Retinal pigment epithelial cell (primary cell): ENCODE results near the gene ADAM12.

Experiments used
- DNase-seq: peaks from one replicate; pipeline ENCODE4 v3.0.0-alpha.2; 2010; ENCODE audit warnings: low read depth
- H3K4me3 ChIP-seq: 2 replicates; pipeline ENCODE4 v1.5.1; 2011; ENCODE audit warnings: mild to moderate bottlenecking, low read length, control low read depth, moderate library complexity
- TF ChIP-seq, protein P1 (sequence below): conservative IDR thresholded peaks from 2 replicates; pipeline ENCODE4 v1.5.1; 2011; ENCODE audit warnings: low read depth, low read length, control low read depth, inconsistent platforms

The ADAM12 gene

DNA sequence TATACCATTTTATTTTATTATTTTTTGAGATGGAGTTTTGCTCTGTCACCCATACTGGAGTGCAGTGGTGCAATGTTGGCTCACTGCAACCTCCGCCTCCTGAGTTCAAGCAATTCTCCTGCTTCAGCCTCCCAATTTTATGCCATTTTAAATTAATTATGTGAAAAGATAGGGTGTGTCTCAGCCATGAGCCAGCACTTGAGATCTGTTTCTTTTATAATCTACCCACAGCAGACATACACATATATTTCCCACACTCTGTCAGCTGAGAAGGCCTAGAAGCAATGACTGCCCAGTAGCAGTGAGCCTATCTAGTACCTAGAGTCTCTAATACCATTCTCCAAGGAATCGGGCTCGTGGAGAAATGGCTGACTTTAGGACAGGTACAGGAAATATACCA lies 70.5 kb downstream of the ADAM12 start:
- H3K4me3 ChIP-seq, result no peak overlapping the region
- DNase-seq, result no peak
- TF ChIP-seq, protein P1, sequence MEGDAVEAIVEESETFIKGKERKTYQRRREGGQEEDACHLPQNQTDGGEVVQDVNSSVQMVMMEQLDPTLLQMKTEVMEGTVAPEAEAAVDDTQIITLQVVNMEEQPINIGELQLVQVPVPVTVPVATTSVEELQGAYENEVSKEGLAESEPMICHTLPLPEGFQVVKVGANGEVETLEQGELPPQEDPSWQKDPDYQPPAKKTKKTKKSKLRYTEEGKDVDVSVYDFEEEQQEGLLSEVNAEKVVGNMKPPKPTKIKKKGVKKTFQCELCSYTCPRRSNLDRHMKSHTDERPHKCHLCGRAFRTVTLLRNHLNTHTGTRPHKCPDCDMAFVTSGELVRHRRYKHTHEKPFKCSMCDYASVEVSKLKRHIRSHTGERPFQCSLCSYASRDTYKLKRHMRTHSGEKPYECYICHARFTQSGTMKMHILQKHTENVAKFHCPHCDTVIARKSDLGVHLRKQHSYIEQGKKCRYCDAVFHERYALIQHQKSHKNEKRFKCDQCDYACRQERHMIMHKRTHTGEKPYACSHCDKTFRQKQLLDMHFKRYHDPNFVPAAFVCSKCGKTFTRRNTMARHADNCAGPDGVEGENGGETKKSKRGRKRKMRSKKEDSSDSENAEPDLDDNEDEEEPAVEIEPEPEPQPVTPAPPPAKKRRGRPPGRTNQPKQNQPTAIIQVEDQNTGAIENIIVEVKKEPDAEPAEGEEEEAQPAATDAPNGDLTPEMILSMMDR, result no peak

GRCh38 chr10:126315494-126316177 lies 72.6 kb downstream of the ADAM12 start:
- TF ChIP-seq, protein P1, result no peak
- peak; percentile 83 for DNase-seq
- no peak overlapping the region for H3K4me3 ChIP-seq

- H3K4me3 ChIP-seq, result no peak overlapping the region
- TF ChIP-seq, protein P1, result no peak
- DNase-seq, result no peak
Observed at GRCh38 chr10:126314863-126315493, 73.3 kb downstream of the ADAM12 start.

DNA sequence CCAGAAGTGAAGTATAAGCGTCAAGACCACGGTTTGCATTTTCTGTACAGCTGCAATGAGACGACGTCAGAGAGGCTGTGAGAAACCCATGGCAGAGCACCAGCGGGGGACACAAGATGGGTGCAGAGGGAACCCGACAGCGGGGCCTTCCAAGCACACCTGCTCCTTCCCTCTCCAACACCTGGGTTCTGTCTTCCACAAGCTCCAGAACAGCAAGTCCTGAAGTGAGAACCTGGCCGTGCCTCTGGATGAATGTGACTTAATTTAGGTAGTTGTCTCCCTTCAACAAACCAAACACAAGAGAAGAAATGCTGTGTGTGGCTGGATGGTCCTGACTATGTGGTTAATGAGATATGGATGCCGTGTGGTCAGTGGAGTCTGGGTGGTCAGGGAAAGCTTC lies 76.1 kb downstream of the ADAM12 start:
- TF ChIP-seq, protein P1, result no peak
- H3K4me3 ChIP-seq, result no peak overlapping the region
- no peak for DNase-seq

DNA sequence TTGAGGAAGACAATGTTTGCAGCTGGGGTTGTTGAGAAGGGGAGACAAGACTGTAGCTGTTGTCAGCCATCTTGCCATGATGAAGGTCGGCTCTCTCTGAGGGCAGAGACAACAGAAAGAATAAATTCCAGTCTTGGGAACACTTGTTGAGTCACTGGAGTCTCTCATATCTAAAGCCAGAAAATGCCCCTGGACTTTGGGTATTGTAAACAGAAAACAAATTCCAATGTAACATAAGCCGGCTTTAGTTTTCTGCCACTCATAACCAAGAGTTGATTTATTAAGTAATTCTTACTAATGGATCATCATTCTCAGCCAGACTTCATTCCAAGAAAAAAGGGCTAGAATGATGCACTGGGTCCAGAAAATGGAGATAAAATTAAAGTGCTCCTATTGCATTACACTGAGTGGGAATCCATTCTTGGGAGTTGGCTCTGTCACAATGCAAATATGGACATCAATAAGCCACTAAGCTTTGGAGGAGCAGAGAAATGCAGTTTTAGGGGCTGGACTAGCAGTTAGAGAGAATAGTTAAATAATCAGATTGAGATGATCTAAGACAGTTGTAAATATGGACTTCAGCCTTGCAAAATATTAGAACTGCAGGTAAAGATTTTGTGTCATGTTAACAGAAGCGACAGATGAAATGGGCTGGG lies 78.9 kb downstream of the ADAM12 start:
- H3K4me3 ChIP-seq, result no peak overlapping the region
- TF ChIP-seq, protein P1, result no peak
- DNase-seq, result no peak

- DNase-seq, result no peak
- TF ChIP-seq, protein P1, result peak; percentile 19
- H3K4me3 ChIP-seq, result no peak overlapping the region
Observed at GRCh38 chr10:126302826-126303665, 85.2 kb downstream of the ADAM12 start.
